ENCODE data around the gene NECTIN1. TPM values are rescaled to one million over a fixed set of nuclear protein-coding genes. Genes with fewer than 3 reads are reported as not detected.

Gene NECTIN1
- total RNA-seq, 1 experiment from 2014 or later = 19.9 TPM

GRCh38 chr11:119737366-119738058 lies 8.5 kb upstream of the NECTIN1 start:
- Histone ChIP-seq H3K27ac (ENCODE audit: low read length) (no peak overlapping the region), H3K79me2 (ENCODE audit: low read length) (no peaks in the 10 kb centered on the region), H3F3A (ENCODE audit: low read length, unreplicated experiment) (no peaks in the 10 kb centered on the region), H3K36me3 (ENCODE audit: low read depth, low read length) (no peaks in the 10 kb centered on the region), H3K9me2 (replicated peaks; ENCODE audit: low read length) (no peaks in the 10 kb centered on the region), H2AFZ (ENCODE audit: low read length) (no peak overlapping the region), H3K27me3 (ENCODE audit: low read length) (no peaks in the 10 kb centered on the region), H3K4me1 (ENCODE audit: insufficient read depth, low read length) (no peaks in the 10 kb centered on the region), H3K4me3 (ENCODE audit: low read length) (no peak overlapping the region), H3K9ac (ENCODE audit: low read length) (no peak overlapping the region), H4K20me1 (ENCODE audit: low read length) (no peaks in the 10 kb centered on the region), H3K9me3 (ENCODE audit: low read length) (no peaks in the 10 kb centered on the region), H3K4me2 (ENCODE audit: low read length) (no peak overlapping the region)
- BruUV-seq (replicated peaks) = no TSS peak
- no peak for ATAC-seq
- ChIA-PET POLR2A (ENCODE audit: unreplicated experiment) (no interaction called here), CTCF (no interaction called here)
- intact Hi-C loops (cut with micrococcal nuclease) = no loop called here
- DNase-seq = no peak
- TF ChIP-seq EZH2 (IDR thresholded peaks at IDR 0.05; ENCODE audit: low read length, unreplicated experiment) = no peak
- no peak for TF ChIP-seq CTCF (conservative IDR thresholded peaks at IDR 0.05; ENCODE audit: low read depth, low read length)
- TF ChIP-seq EZH2phosphoT487 (IDR thresholded peaks at IDR 0.05; ENCODE audit: borderline replicate concordance, low read length) = no peak

- no peak for TF ChIP-seq EZH2 (IDR thresholded peaks at IDR 0.05; ENCODE audit: low read length, unreplicated experiment)
- TF ChIP-seq EZH2phosphoT487 (IDR thresholded peaks at IDR 0.05; ENCODE audit: borderline replicate concordance, low read length) = no peak
- no peak for TF ChIP-seq CTCF (conservative IDR thresholded peaks at IDR 0.05; ENCODE audit: low read depth, low read length)
- Histone ChIP-seq H4K20me1 (ENCODE audit: low read length) (no peaks in the 10 kb centered on the region), H2AFZ (ENCODE audit: low read length) (no peak overlapping the region), H3K4me1 (ENCODE audit: insufficient read depth, low read length) (peaks cover 5% of the 10 kb centered on the region), H3K9me3 (ENCODE audit: low read length) (no peaks in the 10 kb centered on the region), H3K36me3 (ENCODE audit: low read depth, low read length) (no peaks in the 10 kb centered on the region), H3F3A (ENCODE audit: low read length, unreplicated experiment) (no peaks in the 10 kb centered on the region), H3K27ac (ENCODE audit: low read length) (no peak overlapping the region), H3K4me3 (ENCODE audit: low read length) (no peak overlapping the region), H3K79me2 (ENCODE audit: low read length) (no peaks in the 10 kb centered on the region), H3K27me3 (ENCODE audit: low read length) (no peaks in the 10 kb centered on the region), H3K9me2 (replicated peaks; ENCODE audit: low read length) (no peaks in the 10 kb centered on the region), H3K9ac (ENCODE audit: low read length) (no peak overlapping the region), H3K4me2 (ENCODE audit: low read length) (no peak overlapping the region)
- ChIA-PET CTCF (no interaction called here), POLR2A (ENCODE audit: unreplicated experiment) (no interaction called here)
- intact Hi-C loops (cut with micrococcal nuclease) = no loop called here
- DNase-seq (peak; percentile 17), ATAC-seq (no peak)
- BruUV-seq (replicated peaks) = no TSS peak
Observed at GRCh38 chr11:119734788-119735187, 5.8 kb upstream of the NECTIN1 start.

- H3K4me3 ChIP-seq (ENCODE audit: low read length) = no peak overlapping the region
- H4K20me1 ChIP-seq (ENCODE audit: low read length) = peaks cover 17% of the 10 kb centered on the region; the same call in 1 of the 2 replicates
- CTCF ChIA-PET = no interaction called here
- no peak overlapping the region for H3K27ac ChIP-seq (ENCODE audit: low read length)
- TF ChIP-seq CTCF (conservative IDR thresholded peaks at IDR 0.05; ENCODE audit: low read depth, low read length) = no peak
- TF ChIP-seq EZH2phosphoT487 (IDR thresholded peaks at IDR 0.05; ENCODE audit: borderline replicate concordance, low read length) = no peak
- no peak for TF ChIP-seq EZH2 (IDR thresholded peaks at IDR 0.05; ENCODE audit: low read length, unreplicated experiment)
- DNase-seq (no peak), ATAC-seq (no peak)
- intact Hi-C loops (cut with micrococcal nuclease) = no loop called here
- no peaks in the 10 kb centered on the region for H3K36me3 ChIP-seq (ENCODE audit: low read depth, low read length)
- H3K9ac ChIP-seq (ENCODE audit: low read length) = no peak overlapping the region
- no peaks in the 10 kb centered on the region for H3F3A ChIP-seq (ENCODE audit: low read length, unreplicated experiment)
- peaks cover 22% of the 10 kb centered on the region for H3K4me1 ChIP-seq (ENCODE audit: insufficient read depth, low read length)
- no peak overlapping the region for H3K4me2 ChIP-seq (ENCODE audit: low read length)
- no peaks in the 10 kb centered on the region for H3K9me3 ChIP-seq (ENCODE audit: low read length)
- H3K27me3 ChIP-seq (ENCODE audit: low read length) = no peaks in the 10 kb centered on the region
- H3K9me2 ChIP-seq (replicated peaks; ENCODE audit: low read length) = no peaks in the 10 kb centered on the region
- H2AFZ ChIP-seq (ENCODE audit: low read length) = no peak overlapping the region
- BruUV-seq (replicated peaks) = no TSS peak
- POLR2A ChIA-PET (ENCODE audit: unreplicated experiment) = no interaction called here
- peaks cover 25% of the 10 kb centered on the region for H3K79me2 ChIP-seq (ENCODE audit: low read length)
Observed at GRCh38 chr11:119730789-119731386, 1.9 kb upstream of the NECTIN1 start.

All from PC-3 (cell line).